ENCODE data around the gene CLDN15.

Gene CLDN15

DNA sequence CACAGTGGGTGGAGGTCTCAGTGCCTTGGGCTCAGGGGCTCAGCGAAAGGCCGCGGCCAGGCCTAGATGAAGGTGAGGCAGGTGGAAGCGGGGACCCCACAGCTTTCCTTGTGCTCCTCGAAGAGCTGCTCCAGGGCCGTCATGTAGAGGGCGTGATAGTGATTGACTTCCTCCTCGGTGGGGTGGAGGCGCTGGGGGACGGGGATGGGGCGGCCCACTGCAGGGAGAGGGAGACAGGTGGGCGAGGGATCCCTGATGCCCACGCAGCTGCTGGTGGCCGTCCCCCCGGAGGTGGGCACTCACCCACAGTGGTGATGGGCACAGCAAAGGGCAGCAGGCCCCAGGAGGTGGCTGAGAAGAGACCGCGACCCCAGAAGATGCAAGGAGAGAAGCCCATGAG, 41.7 kb downstream of the CLDN15 start:
- no peak for DNase-seq

DNA sequence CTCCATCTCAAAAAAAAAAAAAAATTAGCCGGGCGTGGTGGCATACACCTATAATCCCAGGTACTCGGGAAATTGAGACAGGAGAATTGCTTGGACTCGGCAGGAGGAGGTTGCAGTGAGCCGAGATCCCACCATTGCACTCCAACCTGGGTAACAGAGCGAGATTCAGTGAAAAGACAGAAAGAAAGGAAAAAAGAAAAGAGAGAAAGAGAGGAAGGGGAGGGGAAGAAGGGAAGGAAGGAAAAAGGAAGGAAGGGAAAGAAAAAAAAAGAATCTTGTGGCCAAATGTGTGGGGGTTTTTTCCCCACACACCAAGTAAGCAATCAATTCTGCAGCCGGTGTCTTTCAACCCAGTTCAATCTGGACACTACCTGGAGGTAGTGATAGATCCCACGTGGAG, 48.5 kb downstream of the CLDN15 start:
- DNase-seq, result no peak

DNA sequence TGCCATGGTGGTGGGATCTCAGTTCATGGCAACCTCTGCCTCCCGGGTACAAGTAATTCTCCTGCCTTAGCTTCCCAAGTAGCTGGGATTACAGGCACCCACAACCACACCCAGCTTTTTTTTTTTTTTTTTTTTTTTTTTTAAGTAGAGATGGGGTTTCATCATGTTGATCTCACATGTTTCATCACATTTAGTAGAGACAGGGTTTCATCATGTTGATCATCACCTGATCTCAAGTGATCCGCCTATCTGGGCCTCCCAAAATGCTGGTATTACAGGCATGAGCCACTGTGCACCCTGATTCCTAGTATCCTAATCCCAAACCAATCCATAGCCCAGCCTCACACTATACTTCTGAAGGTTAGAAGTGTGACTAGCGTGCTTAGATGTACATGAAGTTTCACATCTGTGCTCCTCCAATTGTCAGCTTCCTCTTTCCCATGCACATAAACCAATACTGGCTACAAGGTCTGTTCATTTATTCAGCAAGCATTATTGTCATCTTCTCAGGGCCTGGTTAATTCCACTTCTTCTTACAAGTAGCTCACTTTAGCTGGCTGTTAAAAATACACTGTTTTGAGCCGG, 50.7 kb downstream of the CLDN15 start:
- DNase-seq, result no peak

DNA sequence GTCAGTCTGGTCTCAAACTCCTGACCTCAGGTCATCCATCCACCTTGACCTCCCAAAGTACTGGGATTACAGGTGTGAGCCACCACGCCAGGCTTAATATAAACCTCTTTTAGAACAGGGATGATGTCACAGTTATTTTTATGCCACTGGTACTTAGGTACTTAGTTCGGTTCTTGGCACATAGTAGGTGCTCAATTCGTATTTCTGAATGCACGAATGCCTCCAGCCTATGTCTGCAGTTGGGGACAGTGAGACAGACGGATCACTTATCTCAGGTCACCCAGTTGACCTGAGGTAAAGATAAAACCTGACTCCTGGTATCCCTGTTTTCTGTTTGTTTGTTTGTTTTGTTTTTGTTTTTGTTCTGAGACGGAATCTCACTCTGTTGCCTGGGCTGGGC, 51.4 kb downstream of the CLDN15 start:
- no peak for DNase-seq

DNA sequence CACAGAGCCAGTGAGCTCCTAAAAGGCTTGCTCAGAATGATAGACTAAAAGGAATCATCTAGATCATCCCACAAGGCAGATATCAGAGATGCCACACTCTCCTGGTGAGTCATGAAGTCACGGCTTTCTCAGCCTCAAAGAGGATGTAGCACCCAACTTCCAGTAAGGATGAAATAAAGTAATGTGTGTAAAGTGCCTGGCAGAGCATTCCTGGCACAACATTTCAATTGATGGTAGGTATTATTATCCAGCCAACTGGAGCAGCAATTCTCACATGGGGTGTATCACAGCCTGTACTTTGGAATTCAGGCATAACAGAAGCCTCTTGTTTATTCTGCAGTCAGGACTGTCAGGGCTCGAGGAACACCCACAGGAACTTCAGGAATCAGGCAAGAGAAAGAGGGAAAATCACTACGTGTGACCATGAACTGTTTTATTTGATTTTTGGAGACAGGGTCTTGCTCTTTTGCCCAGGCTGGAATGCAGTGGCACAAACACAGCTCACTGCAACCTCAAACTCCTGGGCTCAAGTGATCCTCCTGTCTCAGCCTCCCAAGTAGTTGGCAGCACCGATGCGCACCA, 52.3 kb downstream of the CLDN15 start:
- no peak for DNase-seq

Measured in activated effector memory CD4-positive, alpha-beta T cell treated with anti-CD3 and anti-CD28 coated beads, Interleukin-2, amount 50 U/mL, for 16 hours (primary cell).